Tongue (tissue), 2 donors: ENCODE results near the gene BACH2. TPM values are rescaled to one million over a fixed set of nuclear protein-coding genes. Genes with fewer than 3 reads are reported as not detected.
A peak's percentile ranks its signal among the peaks of the same experiment; 100 is the strongest.

Experiments used
- DNase-seq: peaks from one replicate; pipeline ENCODE4 v3.0.0-alpha.2; 2015
- total RNA-seq: library from RNA; depleted of rRNA; stranded (reverse); fragments of >200 nt; gene quantifications from one replicate; pipeline ENCODE4 v1.2.3, GENCODE V29; 2014

Gene BACH2
- total RNA-seq, 1 donor from 2014 or later, result 8.3 TPM

DNA sequence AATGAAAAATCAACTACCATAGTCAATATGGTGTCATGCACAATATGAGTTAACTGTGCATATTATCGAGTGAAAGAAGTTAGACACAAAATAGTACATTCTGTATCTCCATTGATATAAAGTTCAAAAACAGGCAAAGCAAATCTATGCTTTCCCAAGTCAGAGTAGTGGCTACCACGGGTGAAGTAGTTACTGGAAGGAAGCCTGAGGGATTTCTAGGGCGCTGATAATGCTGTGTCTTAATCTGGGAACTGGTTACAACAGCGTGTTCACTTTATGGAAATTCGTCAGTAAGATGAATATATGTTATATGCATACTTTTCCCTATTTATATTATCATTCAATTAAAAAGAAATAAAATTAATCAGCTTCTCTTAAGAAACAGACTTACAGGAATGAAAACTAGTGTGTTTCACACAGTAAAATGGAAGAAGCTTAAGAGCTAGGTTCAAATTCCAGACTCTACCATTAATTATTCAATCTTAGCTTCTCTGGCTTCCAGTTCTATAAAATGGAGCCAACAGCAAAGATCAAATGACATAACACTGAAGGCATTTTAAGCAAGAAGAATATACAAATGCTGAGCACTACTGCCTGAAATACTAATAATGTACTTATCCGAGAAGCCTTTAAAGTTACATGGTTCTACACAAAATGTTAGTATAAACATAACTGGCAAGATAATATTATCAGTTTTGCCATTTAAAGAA lies 19.2 kb downstream of the BACH2 start:
- DNase-seq, result no peak

DNA sequence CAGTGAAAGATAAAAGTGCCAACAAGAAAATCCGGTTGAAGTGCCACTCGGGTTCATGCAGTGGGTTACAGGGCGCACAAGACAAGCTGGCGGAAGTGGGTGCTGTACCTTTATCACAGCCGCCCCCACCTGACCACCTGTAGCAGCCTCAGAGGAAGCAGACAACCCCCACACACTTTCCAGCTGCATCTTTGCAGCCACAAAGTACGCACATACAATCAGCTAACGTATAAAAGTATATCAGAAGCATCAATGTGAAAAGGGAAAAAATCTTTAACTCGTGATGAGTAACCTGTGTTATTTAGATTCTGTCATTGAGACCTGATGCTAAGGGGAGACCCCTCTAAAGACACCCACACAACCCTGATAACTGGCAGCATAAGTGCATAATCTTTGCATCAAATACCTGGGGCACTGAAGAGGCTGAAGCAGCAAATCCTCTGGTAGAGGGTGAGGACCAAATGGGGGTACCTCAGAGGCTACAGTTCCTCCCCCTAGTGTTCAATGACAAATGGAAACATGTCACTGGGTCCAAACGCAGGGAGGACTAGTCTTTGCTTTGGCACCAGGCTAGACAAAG lies 22.1 kb downstream of the BACH2 start:
- no peak for DNase-seq

- DNase-seq, result no peak
Observed at GRCh38 chr6:90273863-90274262, 22.8 kb downstream of the BACH2 start.

- no peak for DNase-seq
Observed at GRCh38 chr6:90272895-90273294, 23.7 kb downstream of the BACH2 start.

- no peak for DNase-seq
Observed at GRCh38 chr6:90271831-90272230, 24.8 kb downstream of the BACH2 start.

DNA sequence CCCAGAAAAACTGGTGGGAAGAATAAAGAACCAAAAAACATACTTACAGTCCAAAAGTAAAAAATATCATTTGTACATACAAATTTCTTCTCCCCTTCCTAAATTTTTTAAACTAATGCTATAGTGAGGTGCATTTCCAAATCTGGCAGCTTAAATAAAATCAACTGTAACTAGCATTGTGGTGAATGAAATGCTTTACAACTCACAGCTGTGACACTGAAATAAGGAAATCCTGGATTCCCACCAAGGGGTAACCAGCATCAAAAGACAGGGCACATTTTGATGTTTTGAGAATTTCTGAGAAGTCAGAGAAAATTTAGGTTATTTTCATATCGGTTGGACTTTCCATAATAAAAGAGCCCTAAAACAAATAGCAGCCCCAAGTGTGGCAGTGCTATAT lies 27.3 kb downstream of the BACH2 start:
- DNase-seq, result no peak

GRCh38 chr6:90268178-90268577 lies 28.5 kb downstream of the BACH2 start:
- DNase-seq, result no peak

GRCh38 chr6:90266905-90267621 lies 29.6 kb downstream of the BACH2 start:
- DNase-seq, result no peak

GRCh38 chr6:90264561-90264960 lies 32.1 kb downstream of the BACH2 start:
- DNase-seq, result peak; percentile 62

DNA sequence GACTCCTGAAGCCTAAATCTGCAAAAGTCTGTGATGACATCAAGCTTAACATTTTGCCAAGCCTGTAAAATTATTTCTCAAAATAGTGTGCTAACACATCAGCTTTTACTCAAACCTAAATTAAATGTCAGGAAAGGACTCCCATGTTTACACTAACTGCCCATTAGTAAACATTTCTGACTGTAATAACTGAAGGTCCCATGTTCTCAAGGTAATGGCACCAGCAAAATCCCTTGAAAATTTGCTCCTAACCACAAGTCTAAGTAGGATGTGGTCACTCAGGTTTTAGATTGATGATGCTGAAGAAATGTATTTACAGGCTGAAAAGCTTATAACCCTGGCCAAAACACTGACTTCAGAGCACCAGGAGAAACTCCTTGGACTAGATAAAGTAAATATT lies 33.0 kb downstream of the BACH2 start:
- DNase-seq, result peak; percentile 50

- DNase-seq, result no peak
Observed at GRCh38 chr6:90261801-90262200, 34.8 kb downstream of the BACH2 start.

- DNase-seq, result no peak
Observed at GRCh38 chr6:90257486-90257738, 39.2 kb downstream of the BACH2 start.

DNA sequence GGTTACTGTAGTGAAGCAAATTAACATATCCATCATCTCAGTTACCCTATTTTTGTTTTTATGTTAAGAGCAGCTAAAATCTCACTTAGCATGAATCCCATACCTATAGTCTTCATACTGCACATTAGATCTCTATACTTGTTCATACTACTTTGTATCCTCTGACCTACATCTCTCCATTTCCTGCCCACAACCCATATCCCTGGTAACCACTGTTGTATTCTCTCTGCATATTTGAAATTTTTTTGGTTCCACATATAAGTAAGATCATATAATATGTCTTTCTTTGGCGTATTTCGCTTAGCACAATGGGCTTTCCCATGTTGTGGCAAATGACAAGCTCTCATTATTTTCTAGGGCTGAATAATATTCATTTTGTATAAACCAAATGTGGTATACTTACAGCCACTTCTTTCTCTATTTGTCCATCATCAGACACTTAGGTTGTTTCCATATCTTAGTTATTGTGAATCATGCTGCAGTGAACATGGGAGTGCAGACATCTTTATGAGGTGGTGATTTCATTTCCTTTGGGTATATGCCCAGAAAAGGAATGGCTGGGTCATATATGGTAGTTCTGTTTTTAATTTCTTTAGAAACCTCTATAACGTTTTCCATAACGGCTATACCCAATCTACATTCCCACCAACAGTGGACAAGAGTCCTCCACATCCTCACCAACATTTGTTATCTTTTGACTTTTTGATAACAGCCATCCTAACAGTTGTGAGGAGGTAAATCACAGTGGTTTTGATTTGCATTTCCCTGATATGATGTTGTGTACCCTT lies 39.8 kb downstream of the BACH2 start:
- DNase-seq, result no peak

DNA sequence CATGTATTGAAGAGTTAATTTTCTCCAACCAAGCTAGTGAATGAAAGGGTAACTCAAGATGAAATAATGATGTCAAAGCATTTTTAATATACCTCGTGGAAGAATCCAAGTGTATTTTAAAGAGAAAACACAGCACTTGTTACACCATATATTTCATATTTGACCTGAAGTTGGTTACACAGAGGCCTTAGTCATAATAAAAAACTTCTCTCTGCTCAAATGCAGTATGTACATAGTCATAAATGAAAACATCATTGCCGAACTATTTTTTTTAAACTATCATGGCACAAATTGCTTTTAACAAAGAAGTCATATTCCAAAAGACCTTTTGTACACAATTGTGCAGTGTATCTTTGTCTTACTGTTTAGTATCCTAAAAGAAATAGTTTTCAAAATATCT lies 43.0 kb downstream of the BACH2 start:
- DNase-seq, result no peak

DNA sequence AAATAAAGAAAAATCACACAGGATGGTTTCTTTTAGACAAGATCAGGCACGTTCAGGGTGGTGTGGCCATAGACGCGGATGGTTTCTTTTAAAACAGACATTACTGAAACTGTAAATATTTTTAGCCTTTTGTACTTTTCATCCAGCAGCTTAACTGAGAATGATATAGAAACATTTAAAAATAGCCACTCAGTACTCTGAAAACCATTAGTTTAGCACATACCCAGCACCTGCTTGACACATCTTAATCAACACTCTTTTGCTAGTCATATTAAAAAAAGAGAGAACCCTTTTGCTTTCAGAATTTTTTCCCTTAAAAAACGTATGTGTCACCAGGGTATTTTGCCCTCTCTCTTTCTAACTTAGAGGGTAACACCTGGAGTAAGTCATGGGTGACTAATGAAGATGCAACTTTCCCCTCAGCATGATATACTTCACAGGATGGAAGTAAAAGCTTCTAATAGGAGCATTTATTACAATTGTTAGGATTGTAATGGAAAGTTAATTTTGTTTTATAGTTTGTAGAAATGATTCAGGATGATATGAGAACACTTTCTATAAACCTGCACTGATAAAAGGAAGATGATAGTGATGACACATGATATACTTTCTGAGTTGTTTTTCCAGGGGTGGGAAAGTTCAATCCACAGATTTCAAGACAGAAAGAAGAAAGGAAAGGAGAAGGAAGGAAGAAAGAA lies 45.2 kb downstream of the BACH2 start:
- no peak for DNase-seq

DNA sequence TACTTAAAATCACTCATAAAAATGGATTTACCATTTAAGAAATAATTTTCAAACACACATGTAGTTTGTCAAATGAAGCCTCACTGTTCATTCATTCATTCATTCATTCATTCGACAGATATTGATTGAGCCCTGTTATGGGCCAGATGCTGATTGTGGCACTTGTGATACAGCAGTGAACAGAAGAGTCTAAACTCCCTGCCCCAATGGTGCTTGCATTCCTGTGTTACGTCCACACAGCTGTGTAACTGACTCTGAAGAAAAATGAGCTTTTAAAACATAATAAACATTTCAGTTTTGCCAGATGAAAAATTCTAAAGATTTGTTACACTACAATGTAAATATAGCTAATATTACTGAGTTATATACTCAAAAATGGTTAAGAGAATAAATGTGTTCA lies 46.2 kb downstream of the BACH2 start:
- DNase-seq, result no peak

GRCh38 chr6:90249458-90249857 lies 47.2 kb downstream of the BACH2 start:
- DNase-seq, result no peak

DNA sequence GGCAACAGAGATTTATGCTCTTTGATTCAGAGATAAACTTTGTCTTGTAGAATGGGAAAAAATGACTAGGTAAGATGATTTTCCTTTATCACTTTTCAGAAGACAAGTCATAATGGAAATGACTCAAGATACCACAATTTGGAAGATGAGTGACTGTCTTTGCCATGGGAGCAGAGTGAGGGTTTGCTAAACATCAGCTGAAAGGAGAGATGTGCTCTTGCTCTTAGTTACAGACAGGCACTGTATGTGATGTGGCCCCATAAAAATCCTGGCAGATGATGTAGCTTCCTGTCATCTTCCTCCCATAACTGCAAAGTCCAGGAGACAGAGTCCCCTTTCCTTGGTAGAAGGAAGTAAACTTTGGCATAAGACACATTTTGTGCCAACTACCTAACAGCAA lies 47.6 kb downstream of the BACH2 start:
- no peak for DNase-seq

DNA sequence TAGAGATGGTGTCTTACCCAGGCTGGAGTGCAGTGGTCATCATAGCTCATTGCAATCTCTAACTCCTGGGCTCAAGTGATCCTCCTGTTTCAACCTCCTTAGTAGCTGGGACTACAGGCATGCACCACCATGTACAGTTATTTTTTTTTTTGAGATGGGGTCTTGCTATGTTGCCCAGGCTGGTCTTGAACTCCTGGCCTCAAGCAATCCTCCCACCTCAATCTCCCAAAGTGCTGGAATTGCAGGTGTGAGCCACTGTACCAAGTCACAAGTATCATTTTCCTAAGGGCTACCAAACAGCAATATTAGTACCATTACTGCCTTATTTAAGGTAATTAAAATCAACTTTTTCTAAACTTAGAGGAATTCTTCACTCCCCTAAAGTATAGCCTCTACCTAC lies 49.4 kb downstream of the BACH2 start:
- DNase-seq, result no peak

DNA sequence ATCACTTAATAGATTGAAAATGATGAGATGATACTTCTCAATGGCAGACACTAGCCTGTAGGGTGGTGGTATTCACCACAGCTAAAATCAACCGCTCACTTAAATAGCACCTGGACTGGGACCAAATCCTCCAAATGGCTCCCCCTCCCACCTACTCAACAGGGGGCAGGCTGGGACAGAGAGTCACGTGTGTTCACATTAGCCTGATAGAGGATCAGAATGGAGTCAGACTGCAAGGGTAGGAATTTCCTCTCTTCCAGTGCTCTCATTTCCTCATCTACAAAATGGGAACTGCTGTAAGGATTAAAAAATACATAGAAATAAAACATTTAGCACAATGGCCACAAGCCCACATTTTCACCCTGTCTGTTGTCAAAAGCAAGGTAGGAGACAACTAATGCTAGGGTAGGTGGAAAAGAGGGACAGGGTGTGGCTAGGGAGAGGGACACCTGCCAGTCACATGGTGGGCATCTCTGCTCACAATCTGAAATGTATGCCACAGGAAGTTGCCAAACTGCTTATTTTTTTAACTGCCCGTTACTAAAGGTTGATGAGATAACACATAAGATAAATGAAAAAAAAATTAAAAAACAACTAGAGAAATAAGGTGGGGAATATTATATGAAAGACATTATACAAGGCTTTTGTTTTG lies 55.3 kb downstream of the BACH2 start:
- DNase-seq, result no peak

DNA sequence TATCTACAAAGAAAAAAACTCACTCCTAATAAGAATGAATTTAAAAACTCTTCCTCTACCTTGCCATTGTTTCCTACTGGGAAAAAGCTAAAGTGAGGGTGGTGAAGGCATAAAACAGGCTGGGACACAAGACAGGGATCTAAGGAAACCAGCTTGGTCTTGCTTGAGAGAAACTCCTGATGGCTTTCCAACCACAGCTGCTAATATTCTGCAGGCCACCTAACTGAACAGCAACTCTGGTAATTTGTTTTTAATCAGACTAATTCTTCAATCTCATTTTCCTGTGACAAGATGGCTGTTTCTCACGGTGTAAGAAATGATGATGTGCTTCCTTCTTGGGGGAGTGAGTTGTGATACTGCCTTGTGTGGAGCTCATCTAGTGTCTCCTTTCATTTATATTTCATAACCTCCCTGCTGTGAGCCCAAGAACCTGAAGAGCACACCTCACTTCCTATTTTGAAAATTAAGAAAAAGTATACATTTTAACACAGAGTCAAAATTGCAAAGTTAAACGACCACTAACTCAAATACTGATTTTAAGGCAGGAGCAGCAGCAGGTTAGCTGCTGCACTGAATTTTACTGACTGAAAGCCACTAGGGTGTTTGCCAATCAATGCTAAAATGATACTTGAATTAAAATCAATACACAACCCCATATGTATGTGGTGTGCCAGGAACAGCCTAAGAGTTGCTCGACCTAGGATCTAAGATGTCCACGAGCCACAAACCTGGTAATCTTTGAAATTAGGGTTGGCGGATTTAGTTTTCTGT lies 58.0 kb downstream of the BACH2 start:
- DNase-seq, result no peak
